Colonic mucosa (tissue), 4 donors: Measurements from ENCODE around the gene TCF7L1. TPM values are rescaled to one million over a fixed set of nuclear protein-coding genes. Genes with fewer than 3 reads are reported as not detected.

ENCODE experiments used
- DNase-seq: peaks from one replicate; pipeline ENCODE4 v3.0.0-alpha.2; 2020
- H3K27ac ChIP-seq: fragments of 200-600 bp; one replicate; pipeline ENCODE4 v1.8.0; 2021
- H3K27me3 ChIP-seq: fragments of 200-600 bp; one replicate; pipeline ENCODE4 v1.8.0; 2021
- H3K36me3 ChIP-seq: fragments of 200-600 bp; one replicate; pipeline ENCODE4 v1.8.0; 2021
- H3K4me1 ChIP-seq: fragments of 200-600 bp; one replicate; pipeline ENCODE4 v1.8.0; 2021; ENCODE audit warnings: mild to moderate bottlenecking
- H3K4me3 ChIP-seq: fragments of 200-600 bp; one replicate; pipeline ENCODE4 v1.8.0; 2021
- H3K9ac ChIP-seq, 2 donors: one replicate each; pipeline ENCODE4 v1.7.0; 2013; ENCODE audit warnings: control low read depth in 2 of 2, low read depth in 2 of 2, low read length in 2 of 2
- H3K9me3 ChIP-seq: fragments of 200-600 bp; one replicate; pipeline ENCODE4 v1.8.0; 2021
- intact Hi-C: fragments of 100-400 bp; cut with DNase I; formaldehyde crosslinking; loops from one replicate; pipeline ENCODE4 v1.14.1; 2022
- total RNA-seq, 2 donors: library from RNA; stranded (reverse); fragmentation: NEBNext Ultra II Directional in 1 of 2; extraction: Animal tissue kit (Norgen Biotek cat#: 25700) in 1 of 2; gene quantifications; one replicate each; pipeline ENCODE4 v1.2.1, GENCODE V29; 2021
- TF ChIP-seq, protein P1 (sequence below): fragments of 200-600 bp; IDR thresholded peaks from one replicate; pipeline ENCODE4 v1.8.0; 2022; ENCODE audit warnings: antibody characterized with exemption, mild to moderate bottlenecking
- donor health status: healthy.
- donor health status: DM: no; HTN: no; CAD: no.
- donor health status: DM: no; HTN: no; CAD: no.

Gene TCF7L1
- total RNA-seq, 2 donors from 2014 or later, result 0.99 to 3.2 TPM

- no peaks in the 10 kb centered on the region for H3K9me3 ChIP-seq
- no peaks in the 10 kb centered on the region for H3K4me1 ChIP-seq
- H3K9ac ChIP-seq, result no peak overlapping the region
- no peak overlapping the region for H3K4me3 ChIP-seq
- DNase-seq, result no peak
- no peaks in the 10 kb centered on the region for H3K27me3 ChIP-seq
- H3K27ac ChIP-seq, result no peak overlapping the region
- intact Hi-C loops, result no loop called here
- no peaks in the 10 kb centered on the region for H3K36me3 ChIP-seq
- TF ChIP-seq, protein P1, sequence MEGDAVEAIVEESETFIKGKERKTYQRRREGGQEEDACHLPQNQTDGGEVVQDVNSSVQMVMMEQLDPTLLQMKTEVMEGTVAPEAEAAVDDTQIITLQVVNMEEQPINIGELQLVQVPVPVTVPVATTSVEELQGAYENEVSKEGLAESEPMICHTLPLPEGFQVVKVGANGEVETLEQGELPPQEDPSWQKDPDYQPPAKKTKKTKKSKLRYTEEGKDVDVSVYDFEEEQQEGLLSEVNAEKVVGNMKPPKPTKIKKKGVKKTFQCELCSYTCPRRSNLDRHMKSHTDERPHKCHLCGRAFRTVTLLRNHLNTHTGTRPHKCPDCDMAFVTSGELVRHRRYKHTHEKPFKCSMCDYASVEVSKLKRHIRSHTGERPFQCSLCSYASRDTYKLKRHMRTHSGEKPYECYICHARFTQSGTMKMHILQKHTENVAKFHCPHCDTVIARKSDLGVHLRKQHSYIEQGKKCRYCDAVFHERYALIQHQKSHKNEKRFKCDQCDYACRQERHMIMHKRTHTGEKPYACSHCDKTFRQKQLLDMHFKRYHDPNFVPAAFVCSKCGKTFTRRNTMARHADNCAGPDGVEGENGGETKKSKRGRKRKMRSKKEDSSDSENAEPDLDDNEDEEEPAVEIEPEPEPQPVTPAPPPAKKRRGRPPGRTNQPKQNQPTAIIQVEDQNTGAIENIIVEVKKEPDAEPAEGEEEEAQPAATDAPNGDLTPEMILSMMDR, result no peak
These were observed 81.9 kb downstream of the TCF7L1 start for GRCh38 chr2:85215081-85215447.

DNA sequence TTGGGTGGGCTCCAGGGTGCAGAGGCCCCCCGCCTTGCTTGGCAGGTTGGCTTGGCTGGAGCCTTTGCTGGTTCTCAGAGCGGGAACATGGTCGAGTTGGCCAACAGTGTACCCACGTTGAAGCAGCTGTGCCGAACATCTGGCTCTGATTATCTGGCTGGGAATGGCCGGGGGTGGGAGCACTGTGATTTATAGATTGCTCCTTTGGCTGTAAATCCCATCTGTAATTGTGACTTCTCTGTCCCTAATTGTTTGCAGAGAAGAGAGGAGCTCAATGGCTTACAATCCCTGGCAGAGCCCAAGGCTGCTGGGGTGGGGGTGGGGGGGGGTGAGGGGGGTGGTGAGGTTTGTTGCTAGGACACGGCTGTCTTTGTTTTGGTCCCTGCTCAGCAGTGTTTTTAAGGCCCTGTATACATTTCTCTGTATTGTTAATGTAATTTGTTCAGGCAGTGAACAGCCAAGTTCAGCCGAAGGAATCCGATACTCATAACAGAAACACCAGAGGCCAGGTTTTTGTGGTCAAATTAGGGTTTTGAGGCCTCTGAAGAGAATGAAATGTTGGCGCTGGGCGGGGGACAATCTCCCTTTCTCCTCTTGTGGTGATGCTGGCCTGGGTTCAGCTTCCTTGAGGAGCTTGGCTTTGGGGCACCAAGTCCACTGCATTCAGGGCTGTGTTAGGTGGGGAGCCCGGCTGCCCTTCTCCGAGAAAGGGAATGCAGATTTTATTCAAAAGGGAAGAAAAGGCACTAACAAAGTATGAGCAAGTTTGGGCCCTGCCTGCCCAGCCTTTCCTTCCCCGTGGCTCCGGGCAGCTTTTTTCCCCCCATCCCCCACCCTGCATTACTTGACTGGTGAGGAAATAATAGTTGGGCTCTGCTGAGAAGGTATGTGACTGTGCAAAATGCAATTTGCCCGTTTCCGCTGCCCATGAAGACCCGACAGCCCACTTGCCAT lies 82.5 kb downstream of the TCF7L1 start:
- H3K9ac ChIP-seq, result no peak overlapping the region
- intact Hi-C loops, result no loop called here

DNA sequence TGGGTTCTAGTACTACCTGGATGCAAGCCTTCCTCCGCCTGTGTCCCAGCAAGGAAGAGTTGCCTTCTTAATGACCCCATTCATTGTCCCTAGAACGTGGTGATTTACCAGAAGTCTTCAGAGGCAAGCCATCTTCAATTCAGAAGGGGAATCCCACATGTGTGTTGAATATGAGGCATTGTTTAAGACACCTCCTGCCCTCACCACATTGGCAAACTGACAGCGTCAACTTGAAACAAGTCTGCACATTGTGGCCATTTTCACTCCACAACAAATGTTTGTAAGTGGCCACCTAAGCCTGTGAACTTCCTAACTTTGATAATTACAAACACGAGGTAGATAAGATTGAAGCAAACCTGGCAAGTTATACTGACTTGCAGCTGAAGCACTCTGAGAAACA lies 83.7 kb downstream of the TCF7L1 start:
- intact Hi-C loops, result no loop called here
- no peak overlapping the region for H3K27ac ChIP-seq
- no peak overlapping the region for H3K4me3 ChIP-seq
- no peaks in the 10 kb centered on the region for H3K36me3 ChIP-seq
- no peaks in the 10 kb centered on the region for H3K4me1 ChIP-seq
- TF ChIP-seq, protein P1, result no peak
- no peak for DNase-seq
- no peaks in the 10 kb centered on the region for H3K27me3 ChIP-seq
- no peaks in the 10 kb centered on the region for H3K9me3 ChIP-seq
- H3K9ac ChIP-seq, result no peak overlapping the region

More for the DNA sequence above, 82.5 kb downstream of the TCF7L1 start:
- Histone ChIP-seq H3K4me3 (no peak overlapping the region), H3K9me3 (no peaks in the 10 kb centered on the region), H3K4me1 (no peaks in the 10 kb centered on the region), H3K27ac (no peak overlapping the region), H3K27me3 (no peaks in the 10 kb centered on the region), H3K36me3 (no peaks in the 10 kb centered on the region)
- DNase-seq, result no peak
- TF ChIP-seq, protein P1, result no peak

DNA sequence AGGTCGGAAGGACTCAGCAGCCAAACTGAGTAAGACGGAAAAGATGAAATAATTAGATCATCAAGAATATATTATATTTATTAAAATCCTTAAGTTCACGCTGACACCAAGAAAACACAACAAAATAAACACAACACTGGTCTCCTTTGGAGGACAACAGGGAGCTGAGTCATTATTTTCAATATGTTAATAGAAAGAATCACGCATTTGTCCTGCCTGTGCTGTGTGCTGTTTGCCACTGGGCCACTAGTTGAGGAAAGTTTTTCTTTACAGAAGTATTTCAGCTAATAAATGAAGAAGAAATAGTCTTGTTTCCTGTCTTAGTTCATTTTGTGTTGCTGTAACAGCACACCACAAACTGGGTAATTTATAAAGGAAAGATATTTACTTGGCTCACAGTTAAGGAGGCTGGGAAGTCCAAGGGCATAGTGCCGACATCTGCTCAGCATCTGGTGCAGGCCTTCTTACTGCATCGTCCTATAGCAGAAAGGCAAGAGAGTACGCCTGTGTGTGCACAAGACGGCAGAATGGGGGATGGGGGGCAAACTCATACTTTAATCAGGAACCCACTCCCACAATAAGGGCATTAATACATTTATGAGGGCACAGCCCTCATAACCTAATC lies 88.0 kb downstream of the TCF7L1 start:
- TF ChIP-seq, protein P1, result no peak
- Histone ChIP-seq H3K36me3 (no peaks in the 10 kb centered on the region), H3K9me3 (no peaks in the 10 kb centered on the region), H3K27me3 (no peaks in the 10 kb centered on the region), H3K4me3 (no peak overlapping the region), H3K4me1 (no peaks in the 10 kb centered on the region), H3K9ac (no peak overlapping the region), H3K27ac (no peak overlapping the region)
- DNase-seq, result no peak
- intact Hi-C loops, result no loop called here

DNA sequence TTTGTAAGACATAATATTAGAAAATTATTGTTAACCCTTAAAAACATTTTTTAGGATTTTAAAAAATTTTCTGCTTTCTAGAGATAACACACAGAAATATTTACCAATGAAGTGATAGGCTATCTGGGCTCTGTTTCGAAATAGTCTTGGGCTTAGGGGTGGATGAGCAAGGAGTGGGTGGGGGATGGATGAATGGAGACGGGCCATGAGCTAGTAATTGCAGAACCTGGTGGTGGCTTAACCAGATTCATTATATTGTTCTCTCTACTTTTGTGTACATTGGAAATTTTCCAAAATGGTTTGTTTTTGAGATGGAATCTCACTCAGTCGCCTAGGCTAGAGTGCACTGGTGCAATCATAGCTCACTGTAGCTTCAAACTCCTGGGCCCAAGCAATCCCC lies 89.6 kb downstream of the TCF7L1 start:
- no peaks in the 10 kb centered on the region for H3K4me1 ChIP-seq
- H3K4me3 ChIP-seq, result no peak overlapping the region
- no peaks in the 10 kb centered on the region for H3K9me3 ChIP-seq
- intact Hi-C loops, result no loop called here
- no peak overlapping the region for H3K9ac ChIP-seq
- no peaks in the 10 kb centered on the region for H3K36me3 ChIP-seq
- no peaks in the 10 kb centered on the region for H3K27me3 ChIP-seq
- no peak overlapping the region for H3K27ac ChIP-seq
- no peak for DNase-seq
- TF ChIP-seq, protein P1, result no peak
